Parathyroid adenoma (tissue), 2 donors: ENCODE data around the gene PRF1.

ENCODE experiments used
- H2AFZ ChIP-seq: fragments of 300-600 bp; sonication (generic); one replicate; pipeline ENCODE4 v1.7.0; 2017; ENCODE audit warnings: antibody characterized with exemption, mild to moderate bottlenecking
- H3K27ac ChIP-seq: fragments of 300-600 bp; sonication (generic); one replicate; pipeline ENCODE4 v1.7.0; 2017
- H3K27me3 ChIP-seq: fragments of 300-600 bp; sonication (generic); one replicate; pipeline ENCODE4 v1.7.0; 2017; ENCODE audit warnings: low read length; ENCODE audit not compliant: control insufficient read depth, insufficient read depth
- H3K36me3 ChIP-seq: fragments of 300-600 bp; sonication (generic); one replicate; pipeline ENCODE4 v1.7.0; 2017; ENCODE audit warnings: low read length; ENCODE audit not compliant: control insufficient read depth, insufficient read depth
- H3K4me1 ChIP-seq: fragments of 300-600 bp; sonication (generic); one replicate; pipeline ENCODE4 v1.7.0; 2017; ENCODE audit warnings: control low read depth
- H3K4me2 ChIP-seq: fragments of 300-600 bp; sonication (generic); one replicate; pipeline ENCODE4 v1.7.0; 2017; ENCODE audit warnings: low read length
- H3K4me3 ChIP-seq: fragments of 300-600 bp; sonication (generic); one replicate; pipeline ENCODE4 v1.7.0; 2017; ENCODE audit warnings: low read depth, low read length
- H3K79me2 ChIP-seq: fragments of 300-600 bp; sonication (generic); one replicate; pipeline ENCODE4 v1.7.0; 2017; ENCODE audit warnings: control low read depth
- H3K9ac ChIP-seq: fragments of 300-600 bp; sonication (generic); one replicate; pipeline ENCODE4 v1.7.0; 2017; ENCODE audit warnings: mild to moderate bottlenecking
- H3K9me3 ChIP-seq: fragments of 300-600 bp; sonication (generic); one replicate; pipeline ENCODE4 v1.7.0; 2017; ENCODE audit warnings: low read length; ENCODE audit not compliant: control insufficient read depth
- CTCF ChIP-seq: fragments of 300-600 bp; sonication (generic); IDR thresholded peaks from one replicate; pipeline ENCODE4 v1.7.0; 2017; ENCODE audit warnings: antibody characterized with exemption, mild to moderate bottlenecking
- donor health status: primary hyperparathyroidism.

PRF1 gene

GRCh38 chr10:70602665-70603448 lies at the start of gene PRF1:
Gene PRF1 (minus strand): TSS chr10:70602741. CDS start chr10:70600902, 1,839 bp downstream.
- H3K4me3 ChIP-seq = no peak within 1 kb of the TSS
- H3K36me3 ChIP-seq = no peaks in the 10 kb centered on the region
- no peak within 1 kb of the TSS for H2AFZ ChIP-seq
- H3K4me2 ChIP-seq = no peak within 1 kb of the TSS
- H3K9me3 ChIP-seq = no peaks in the 10 kb centered on the region
- H3K79me2 ChIP-seq = no peaks in the 10 kb centered on the region
- H3K27ac ChIP-seq = no peak within 1 kb of the TSS
- no peaks in the 10 kb centered on the region for H3K4me1 ChIP-seq
- H3K9ac ChIP-seq = no peak within 1 kb of the TSS
- TF ChIP-seq CTCF = no peak
- no peaks in the 10 kb centered on the region for H3K27me3 ChIP-seq

GRCh38 chr10:70651661-70652060 lies 49.1 kb upstream of the PRF1 start:
- H3K4me2 ChIP-seq = no peak overlapping the region
- no peaks in the 10 kb centered on the region for H3K9me3 ChIP-seq
- no peaks in the 10 kb centered on the region for H3K4me1 ChIP-seq
- H3K36me3 ChIP-seq = no peaks in the 10 kb centered on the region
- TF ChIP-seq CTCF = no peak
- H3K4me3 ChIP-seq = no peak overlapping the region
- no peak overlapping the region for H3K9ac ChIP-seq
- H2AFZ ChIP-seq = no peak overlapping the region
- no peak overlapping the region for H3K27ac ChIP-seq
- H3K27me3 ChIP-seq = no peaks in the 10 kb centered on the region
- H3K79me2 ChIP-seq = no peaks in the 10 kb centered on the region

DNA sequence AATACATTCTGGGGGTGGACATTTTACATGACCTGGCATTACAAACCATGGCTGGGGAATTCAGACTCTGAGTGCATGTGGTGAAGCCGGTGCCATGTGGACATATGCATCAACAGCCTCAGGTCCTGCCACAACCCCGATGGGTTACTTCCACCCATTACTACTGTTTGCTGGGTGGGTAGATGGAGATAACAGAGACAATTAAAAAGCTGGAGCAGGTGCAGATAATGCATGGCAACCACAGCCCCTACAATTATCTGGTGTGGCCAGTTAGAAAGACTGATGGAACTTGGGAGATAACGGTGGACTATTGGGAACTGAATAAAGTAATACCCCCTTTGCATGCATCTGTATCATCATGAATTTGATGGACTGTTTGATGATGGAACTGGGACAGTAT lies 48.2 kb upstream of the PRF1 start:
- H3K27ac ChIP-seq = no peak overlapping the region
- no peaks in the 10 kb centered on the region for H3K9me3 ChIP-seq
- no peaks in the 10 kb centered on the region for H3K4me1 ChIP-seq
- TF ChIP-seq CTCF = no peak
- H3K4me2 ChIP-seq = no peak overlapping the region
- no peaks in the 10 kb centered on the region for H3K27me3 ChIP-seq
- H3K36me3 ChIP-seq = no peaks in the 10 kb centered on the region
- no peaks in the 10 kb centered on the region for H3K79me2 ChIP-seq
- no peak overlapping the region for H2AFZ ChIP-seq
- H3K9ac ChIP-seq = no peak overlapping the region
- H3K4me3 ChIP-seq = no peak overlapping the region

DNA sequence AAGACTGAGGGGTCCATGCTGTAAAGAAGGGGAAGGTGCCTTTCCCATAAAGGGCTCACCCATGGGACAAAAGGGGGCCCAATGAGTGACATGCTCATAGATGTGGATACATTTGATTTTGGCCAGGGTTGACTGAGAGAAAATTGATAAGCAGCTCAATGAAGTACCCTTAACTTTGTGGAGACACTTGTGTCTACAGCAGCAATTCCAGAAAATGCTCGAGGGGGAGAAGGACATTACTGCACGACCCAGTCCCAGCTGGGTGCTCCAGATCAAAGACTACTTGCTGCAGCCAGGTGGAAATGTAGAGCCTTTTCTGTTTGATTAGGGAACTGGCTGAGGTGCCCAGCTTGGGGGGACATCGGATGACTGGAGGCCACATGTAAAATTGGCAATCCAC lies 47.6 kb upstream of the PRF1 start:
- Histone ChIP-seq H3K27ac (no peak overlapping the region), H3K4me3 (no peak overlapping the region), H3K36me3 (no peaks in the 10 kb centered on the region), H3K79me2 (no peaks in the 10 kb centered on the region), H3K9me3 (no peaks in the 10 kb centered on the region), H3K27me3 (no peaks in the 10 kb centered on the region), H3K4me2 (no peak overlapping the region), H3K4me1 (no peaks in the 10 kb centered on the region), H3K9ac (no peak overlapping the region), H2AFZ (no peak overlapping the region)
- no peak for TF ChIP-seq CTCF

GRCh38 chr10:70649526-70649925 lies 47.0 kb upstream of the PRF1 start:
- H3K4me3 ChIP-seq = no peak overlapping the region
- H3K4me1 ChIP-seq = no peaks in the 10 kb centered on the region
- H3K79me2 ChIP-seq = no peaks in the 10 kb centered on the region
- H3K27ac ChIP-seq = no peak overlapping the region
- no peak for TF ChIP-seq CTCF
- no peaks in the 10 kb centered on the region for H3K36me3 ChIP-seq
- no peaks in the 10 kb centered on the region for H3K27me3 ChIP-seq
- no peak overlapping the region for H2AFZ ChIP-seq
- H3K9ac ChIP-seq = no peak overlapping the region
- H3K9me3 ChIP-seq = no peaks in the 10 kb centered on the region
- H3K4me2 ChIP-seq = no peak overlapping the region
